Measurements from ENCODE around the gene APH1B. TPM values are rescaled to one million over a fixed set of nuclear protein-coding genes. Genes with fewer than 3 reads are reported as not detected.
"Not testable (repeated sequence)": the region's sequence is repeated elsewhere in the genome, so short reads cannot be mapped to it uniquely, and the experiment has no call there.

APH1B gene
- total RNA-seq, 1 experiment from 2014 or later = 14.0 TPM

DNA sequence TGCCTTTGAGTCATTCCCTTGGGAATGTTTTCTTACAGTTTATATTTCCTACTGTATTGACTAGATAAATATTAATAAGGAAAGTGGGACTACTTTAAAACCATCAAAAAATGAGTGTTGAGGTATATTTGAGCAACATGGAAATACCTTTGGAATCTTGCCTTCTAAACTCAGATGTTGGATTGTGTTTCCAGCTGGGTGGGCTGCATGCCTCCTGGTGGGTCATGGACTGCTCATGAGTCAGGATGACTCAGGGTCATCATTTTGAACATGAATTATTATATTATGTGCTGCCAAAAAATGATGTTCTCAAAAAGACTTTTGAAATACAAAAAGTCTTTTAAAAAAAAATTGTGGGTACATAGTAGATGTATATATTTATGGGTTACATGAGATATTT, 41.1 kb upstream of the APH1B start:
- intact Hi-C loops (cut with micrococcal nuclease; ENCODE audit: unreplicated experiment) (no loop called here), in situ Hi-C loops (cut with HindIII; ENCODE audit: low pct_unique_long_range_greater_than_20kb, low sequenced_read_pairs) (no loop called here)
- no peak for ATAC-seq
- Histone ChIP-seq H3K9me3 (ENCODE audit: control insufficient read depth, insufficient read depth, low read depth, low read length) (no peaks in the 10 kb centered on the region), H3K4me3 (ENCODE audit: low read depth in 2 of 2, low read length in 2 of 2) (no peak overlapping the region), H3K27me3 (ENCODE audit: control insufficient read depth, insufficient read depth, low read length) (no peaks in the 10 kb centered on the region), H3K27ac (ENCODE audit: low read length) (no peak overlapping the region), H3K36me3 (ENCODE audit: control insufficient read depth, insufficient read depth, low read length) (no peaks in the 10 kb centered on the region), H3K4me1 (ENCODE audit: control insufficient read depth, insufficient read depth, low read length) (no peaks in the 10 kb centered on the region)
- DNase-seq (ENCODE audit: low read depth, low spot score) = no peak
- BruUV-seq (replicated peaks) = no TSS peak
- TF ChIP-seq TCF7L2 (IDR thresholded peaks at IDR 0.05; ENCODE audit: low read depth, low read length) (no peak), SIN3A (IDR thresholded peaks at IDR 0.05; ENCODE audit: borderline replicate concordance, insufficient read depth, low read depth, low read length) (no peak), POLR2AphosphoS5 (IDR thresholded peaks at IDR 0.05; ENCODE audit: low read depth, low read length) (no peak)
- TF ChIP-seq, protein P1, sequence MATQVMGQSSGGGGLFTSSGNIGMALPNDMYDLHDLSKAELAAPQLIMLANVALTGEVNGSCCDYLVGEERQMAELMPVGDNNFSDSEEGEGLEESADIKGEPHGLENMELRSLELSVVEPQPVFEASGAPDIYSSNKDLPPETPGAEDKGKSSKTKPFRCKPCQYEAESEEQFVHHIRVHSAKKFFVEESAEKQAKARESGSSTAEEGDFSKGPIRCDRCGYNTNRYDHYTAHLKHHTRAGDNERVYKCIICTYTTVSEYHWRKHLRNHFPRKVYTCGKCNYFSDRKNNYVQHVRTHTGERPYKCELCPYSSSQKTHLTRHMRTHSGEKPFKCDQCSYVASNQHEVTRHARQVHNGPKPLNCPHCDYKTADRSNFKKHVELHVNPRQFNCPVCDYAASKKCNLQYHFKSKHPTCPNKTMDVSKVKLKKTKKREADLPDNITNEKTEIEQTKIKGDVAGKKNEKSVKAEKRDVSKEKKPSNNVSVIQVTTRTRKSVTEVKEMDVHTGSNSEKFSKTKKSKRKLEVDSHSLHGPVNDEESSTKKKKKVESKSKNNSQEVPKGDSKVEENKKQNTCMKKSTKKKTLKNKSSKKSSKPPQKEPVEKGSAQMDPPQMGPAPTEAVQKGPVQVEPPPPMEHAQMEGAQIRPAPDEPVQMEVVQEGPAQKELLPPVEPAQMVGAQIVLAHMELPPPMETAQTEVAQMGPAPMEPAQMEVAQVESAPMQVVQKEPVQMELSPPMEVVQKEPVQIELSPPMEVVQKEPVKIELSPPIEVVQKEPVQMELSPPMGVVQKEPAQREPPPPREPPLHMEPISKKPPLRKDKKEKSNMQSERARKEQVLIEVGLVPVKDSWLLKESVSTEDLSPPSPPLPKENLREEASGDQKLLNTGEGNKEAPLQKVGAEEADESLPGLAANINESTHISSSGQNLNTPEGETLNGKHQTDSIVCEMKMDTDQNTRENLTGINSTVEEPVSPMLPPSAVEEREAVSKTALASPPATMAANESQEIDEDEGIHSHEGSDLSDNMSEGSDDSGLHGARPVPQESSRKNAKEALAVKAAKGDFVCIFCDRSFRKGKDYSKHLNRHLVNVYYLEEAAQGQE (IDR thresholded peaks at IDR 0.05; ENCODE audit: insufficient read depth in 1 of 2, low read depth in 2 of 2, low read length in 1 of 2) = no peak
- TF ChIP-seq, protein P2, sequence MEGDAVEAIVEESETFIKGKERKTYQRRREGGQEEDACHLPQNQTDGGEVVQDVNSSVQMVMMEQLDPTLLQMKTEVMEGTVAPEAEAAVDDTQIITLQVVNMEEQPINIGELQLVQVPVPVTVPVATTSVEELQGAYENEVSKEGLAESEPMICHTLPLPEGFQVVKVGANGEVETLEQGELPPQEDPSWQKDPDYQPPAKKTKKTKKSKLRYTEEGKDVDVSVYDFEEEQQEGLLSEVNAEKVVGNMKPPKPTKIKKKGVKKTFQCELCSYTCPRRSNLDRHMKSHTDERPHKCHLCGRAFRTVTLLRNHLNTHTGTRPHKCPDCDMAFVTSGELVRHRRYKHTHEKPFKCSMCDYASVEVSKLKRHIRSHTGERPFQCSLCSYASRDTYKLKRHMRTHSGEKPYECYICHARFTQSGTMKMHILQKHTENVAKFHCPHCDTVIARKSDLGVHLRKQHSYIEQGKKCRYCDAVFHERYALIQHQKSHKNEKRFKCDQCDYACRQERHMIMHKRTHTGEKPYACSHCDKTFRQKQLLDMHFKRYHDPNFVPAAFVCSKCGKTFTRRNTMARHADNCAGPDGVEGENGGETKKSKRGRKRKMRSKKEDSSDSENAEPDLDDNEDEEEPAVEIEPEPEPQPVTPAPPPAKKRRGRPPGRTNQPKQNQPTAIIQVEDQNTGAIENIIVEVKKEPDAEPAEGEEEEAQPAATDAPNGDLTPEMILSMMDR (IDR thresholded peaks at IDR 0.05) = no peak
- ChIA-PET POLR2A (no interaction called here), CTCF (no interaction called here)

DNA sequence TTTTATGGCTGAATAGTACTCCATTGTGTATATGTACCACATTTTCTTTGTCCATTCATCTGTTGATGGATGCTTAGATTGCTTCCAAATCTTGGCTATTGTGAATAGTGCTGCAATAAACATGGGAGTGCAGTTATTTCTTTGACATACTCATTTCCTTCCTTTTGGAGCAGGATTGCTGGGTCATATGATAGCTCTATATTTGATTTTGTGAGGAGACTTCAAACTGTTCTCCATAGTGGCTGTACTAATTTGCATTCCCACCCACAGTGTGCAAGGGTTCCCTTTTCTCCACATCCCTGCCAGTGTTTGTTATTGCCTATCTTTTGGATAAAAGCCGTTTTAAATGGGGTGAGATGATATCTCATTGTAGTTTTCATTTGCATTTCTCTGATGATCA, 40.3 kb upstream of the APH1B start:
- H3K36me3 ChIP-seq (ENCODE audit: control insufficient read depth, insufficient read depth, low read length); intact Hi-C loops (cut with micrococcal nuclease; ENCODE audit: unreplicated experiment); H3K27ac ChIP-seq (ENCODE audit: low read length); in situ Hi-C loops (cut with HindIII; ENCODE audit: low pct_unique_long_range_greater_than_20kb, low sequenced_read_pairs); H3K9me3 ChIP-seq (ENCODE audit: control insufficient read depth, insufficient read depth, low read depth, low read length); CTCF ChIA-PET; DNase-seq (ENCODE audit: low read depth, low spot score); H3K4me3 ChIP-seq (ENCODE audit: low read depth in 2 of 2, low read length in 2 of 2); BruUV-seq (replicated peaks); POLR2A ChIA-PET; H3K4me1 ChIP-seq (ENCODE audit: control insufficient read depth, insufficient read depth, low read length); H3K27me3 ChIP-seq (ENCODE audit: control insufficient read depth, insufficient read depth, low read length); ATAC-seq: not testable (repeated sequence)

DNA sequence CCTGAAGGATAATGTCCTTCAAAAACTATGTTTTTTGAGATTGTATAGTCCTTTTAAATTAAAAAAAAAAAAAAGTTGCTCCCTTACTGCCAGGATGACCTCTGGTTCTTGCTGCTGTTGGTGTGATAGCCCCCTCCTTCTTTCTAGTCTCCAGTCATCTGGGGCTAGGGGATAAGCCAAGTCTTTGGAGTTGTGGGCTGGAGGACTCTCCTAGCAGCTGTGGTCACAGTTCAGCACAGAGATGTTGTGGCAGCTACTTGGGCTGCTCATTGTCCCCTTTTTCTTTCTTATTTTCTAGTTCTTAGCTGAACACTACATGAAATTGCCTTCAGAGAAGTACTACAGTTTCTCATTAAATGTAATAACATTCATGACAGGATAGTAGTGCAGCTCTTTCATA, 39.2 kb upstream of the APH1B start:
- TF ChIP-seq TCF7L2 (IDR thresholded peaks at IDR 0.05; ENCODE audit: low read depth, low read length) = no peak
- ATAC-seq = no peak
- no peaks in the 10 kb centered on the region for H3K36me3 ChIP-seq (ENCODE audit: control insufficient read depth, insufficient read depth, low read length)
- no peak for DNase-seq (ENCODE audit: low read depth, low spot score)
- no peaks in the 10 kb centered on the region for H3K4me1 ChIP-seq (ENCODE audit: control insufficient read depth, insufficient read depth, low read length)
- ChIA-PET CTCF (interaction anchor here (0.6 kb wide), 1 partner anchor 51 kb away, joined by 4 read pairs; no protein-coding TSS in a partner anchor), POLR2A (interaction anchor here (0.7 kb wide), 3 partner anchors 55 to 360 kb away, joined by 5 to 6 read pairs (median 5); no protein-coding TSS in a partner anchor)
- H3K27me3 ChIP-seq (ENCODE audit: control insufficient read depth, insufficient read depth, low read length) = no peaks in the 10 kb centered on the region
- in situ Hi-C loops (cut with HindIII; ENCODE audit: low pct_unique_long_range_greater_than_20kb, low sequenced_read_pairs) (no loop called here), intact Hi-C loops (cut with micrococcal nuclease; ENCODE audit: unreplicated experiment) (no loop called here)
- no peak overlapping the region for H3K4me3 ChIP-seq (ENCODE audit: low read depth in 2 of 2, low read length in 2 of 2)
- BruUV-seq (replicated peaks) = no TSS peak
- H3K9me3 ChIP-seq (ENCODE audit: control insufficient read depth, insufficient read depth, low read depth, low read length) = no peaks in the 10 kb centered on the region
- H3K27ac ChIP-seq (ENCODE audit: low read length) = no peak overlapping the region

All from Panc1 (cell line).